SK-N-SH treated with all-trans-retinoic acid at 6 μM for 48 hours (cell line): ENCODE data around the gene DRC7.

Experiments
- ATAC-seq: fragments of 200-7000 bp; cut with Tn5 transposase; 3 replicates; pipeline ENCODE4 v1.9.1; 2020; ENCODE audit warnings: mild to moderate bottlenecking, moderate library complexity
- ARNTL ChIP-seq: fragments of 450-650 bp; formaldehyde crosslinking; IDR thresholded peaks from 2 replicates; pipeline ENCODE4 v1.5.0; 2020; ENCODE audit warnings: low read depth, mild to moderate bottlenecking, moderate library complexity, borderline replicate concordance
- BACH2 ChIP-seq: fragments of 250-450 bp; sonication (Bioruptor Pico); IDR thresholded peaks from 2 replicates; pipeline ENCODE4 v1.9.0; 2021; ENCODE audit warnings: mild to moderate bottlenecking, borderline replicate concordance
- CSDC2 ChIP-seq: fragments of 250-450 bp; sonication (Bioruptor Pico); IDR thresholded peaks from 2 replicates; pipeline ENCODE4 v1.5.0; 2020; ENCODE audit warnings: mild to moderate bottlenecking, moderate library complexity
- CSRNP3 ChIP-seq: fragments of 250-450 bp; sonication (Bioruptor Pico); IDR thresholded peaks from 2 replicates; pipeline ENCODE4 v1.5.1; 2021; ENCODE audit warnings: mild to moderate bottlenecking, moderate library complexity
- ESRRG ChIP-seq: fragments of 250-450 bp; sonication (Bioruptor Pico); IDR thresholded peaks from 2 replicates; pipeline ENCODE4 v1.6.1; 2021; ENCODE audit warnings: mild to moderate bottlenecking
- ISL1 ChIP-seq: fragments of 250-450 bp; sonication (Bioruptor Pico); IDR thresholded peaks from 2 replicates; pipeline ENCODE4 v2.1.2; 2022; ENCODE audit warnings: mild to moderate bottlenecking, moderate library complexity
- OSR1 ChIP-seq: fragments of 250-450 bp; sonication (Bioruptor Pico); IDR thresholded peaks from 2 replicates; pipeline ENCODE4 v1.8.0; 2022; ENCODE audit warnings: moderate library complexity, mild to moderate bottlenecking, inconsistent platforms
- POU6F1 ChIP-seq: fragments of 250-450 bp; sonication (Bioruptor Pico); IDR thresholded peaks from 2 replicates; pipeline ENCODE4 v1.8.0; 2021; ENCODE audit warnings: low read depth, mild to moderate bottlenecking, moderate library complexity, borderline replicate concordance
- PPARA ChIP-seq: fragments of 250-450 bp; sonication (Bioruptor Pico); IDR thresholded peaks from 2 replicates; pipeline ENCODE4 v1.5.0; 2020; ENCODE audit warnings: mild to moderate bottlenecking, borderline replicate concordance
- RARB ChIP-seq: fragments of 250-450 bp; sonication (Bioruptor Pico); IDR thresholded peaks from 2 replicates; pipeline ENCODE4 v1.8.0; 2021; ENCODE audit warnings: mild to moderate bottlenecking, moderate library complexity
- SNAI2 ChIP-seq: fragments of 250-450 bp; sonication (Bioruptor Pico); IDR thresholded peaks from 2 replicates; pipeline ENCODE4 v1.5.0; 2020; ENCODE audit warnings: mild to moderate bottlenecking, moderate library complexity
- TCF4 ChIP-seq: fragments of 250-450 bp; sonication (Bioruptor Pico); IDR thresholded peaks from 2 replicates; pipeline ENCODE4 v1.8.0; 2021; ENCODE audit warnings: mild to moderate bottlenecking, moderate library complexity, borderline replicate concordance
- TOX ChIP-seq: fragments of 250-450 bp; sonication (Bioruptor Pico); IDR thresholded peaks from 2 replicates; pipeline ENCODE4 v1.8.0; 2021; ENCODE audit warnings: mild to moderate bottlenecking, moderate library complexity, borderline replicate concordance
- TSHZ2 ChIP-seq: fragments of 250-450 bp; sonication (Bioruptor Pico); IDR thresholded peaks from 2 replicates; pipeline ENCODE4 v1.5.0; 2020; ENCODE audit warnings: mild to moderate bottlenecking, moderate library complexity
- ZC3H10 ChIP-seq: fragments of 250-450 bp; sonication (Bioruptor Pico); IDR thresholded peaks from 2 replicates; pipeline ENCODE4 v1.5.1; 2021; ENCODE audit warnings: mild to moderate bottlenecking, moderate library complexity
- ZNF565 ChIP-seq: fragments of 450-650 bp; formaldehyde crosslinking; conservative IDR thresholded peaks from 2 replicates; pipeline ENCODE4 v1.5.0; 2020; ENCODE audit warnings: low read depth, mild to moderate bottlenecking, moderate library complexity
- ZNF70 ChIP-seq: fragments of 450-650 bp; formaldehyde crosslinking; IDR thresholded peaks from 2 replicates; pipeline ENCODE4 v1.5.0; 2020; ENCODE audit warnings: mild to moderate bottlenecking, moderate library complexity
- ZNF8 ChIP-seq: fragments of 450-650 bp; formaldehyde crosslinking; IDR thresholded peaks from 2 replicates; pipeline ENCODE4 v1.5.0; 2020; ENCODE audit warnings: mild to moderate bottlenecking, moderate library complexity
- TF ChIP-seq, protein P1 (sequence below): fragments of 250-450 bp; sonication (Bioruptor Pico); IDR thresholded peaks from 2 replicates; pipeline ENCODE4 v1.5.1; 2020; ENCODE audit warnings: low read depth, mild to moderate bottlenecking, moderate library complexity
- TF ChIP-seq, protein P2 (sequence below): fragments of 250-450 bp; sonication (Bioruptor Pico); IDR thresholded peaks from 2 replicates; pipeline ENCODE4 v1.8.0; 2020; ENCODE audit warnings: mild to moderate bottlenecking, moderate library complexity, borderline replicate concordance

The DRC7 gene

DNA sequence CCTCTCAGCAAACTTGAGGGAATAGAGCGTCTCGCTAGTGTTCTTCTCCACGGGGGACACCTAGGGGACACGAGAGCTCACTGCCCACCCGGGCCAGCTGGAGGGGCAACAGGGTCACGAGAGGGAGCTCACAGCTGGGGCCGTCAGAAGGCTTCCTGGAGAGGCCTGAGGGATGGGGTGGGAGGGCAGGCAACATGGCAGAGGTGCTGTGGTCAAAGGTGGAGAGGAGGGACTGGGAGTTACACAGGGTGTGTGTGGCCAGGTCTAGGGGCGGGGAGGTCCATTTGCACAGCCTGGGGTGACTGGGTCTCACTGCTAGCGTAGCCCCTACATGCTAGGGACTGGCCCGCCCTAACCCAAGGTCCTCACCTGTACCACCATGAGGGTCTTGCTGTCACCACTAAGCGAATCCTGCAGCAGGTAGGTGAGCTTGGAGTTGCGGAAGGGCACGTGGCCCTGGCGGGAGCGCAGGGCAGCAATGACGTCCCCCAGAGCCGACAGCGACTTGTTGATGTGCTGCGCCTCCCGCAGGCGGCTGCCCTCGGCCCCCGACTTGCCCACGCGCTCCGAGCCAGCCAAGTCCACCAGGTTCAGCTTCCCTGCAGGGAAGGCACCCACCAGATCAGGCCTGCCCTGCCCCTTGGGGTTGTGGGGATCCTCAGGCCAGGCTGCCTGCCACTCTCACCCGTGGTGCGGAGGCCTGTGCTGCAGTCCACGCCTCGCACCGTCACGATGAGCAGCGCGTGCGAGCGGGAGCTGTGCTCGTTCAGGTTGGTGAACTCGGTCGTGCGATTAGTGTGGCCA, 66.0 kb downstream of the DRC7 start:
- no peak for ATAC-seq
- TF ChIP-seq ESRRG (CRISPR knock-in tag): no peak
- TF ChIP-seq CSRNP3 (CRISPR knock-in tag): no peak
- no peak for TF ChIP-seq PPARA
- TF ChIP-seq ZNF8 (CRISPR knock-in tag): no peak
- TF ChIP-seq TSHZ2 (CRISPR knock-in tag): no peak
- no peak for TF ChIP-seq CSDC2 (CRISPR knock-in tag)
- no peak for TF ChIP-seq ARNTL (CRISPR knock-in tag)
- TF ChIP-seq ZNF70: no peak
- TF ChIP-seq SNAI2 (CRISPR knock-in tag): no peak
- TF ChIP-seq RARB (CRISPR knock-in tag): no peak
- no peak for TF ChIP-seq TCF4 (CRISPR knock-in tag)
- TF ChIP-seq POU6F1: no peak
- TF ChIP-seq ZNF565 (CRISPR knock-in tag): no peak
- TF ChIP-seq OSR1 (CRISPR knock-in tag): no peak
- TF ChIP-seq, protein P1, sequence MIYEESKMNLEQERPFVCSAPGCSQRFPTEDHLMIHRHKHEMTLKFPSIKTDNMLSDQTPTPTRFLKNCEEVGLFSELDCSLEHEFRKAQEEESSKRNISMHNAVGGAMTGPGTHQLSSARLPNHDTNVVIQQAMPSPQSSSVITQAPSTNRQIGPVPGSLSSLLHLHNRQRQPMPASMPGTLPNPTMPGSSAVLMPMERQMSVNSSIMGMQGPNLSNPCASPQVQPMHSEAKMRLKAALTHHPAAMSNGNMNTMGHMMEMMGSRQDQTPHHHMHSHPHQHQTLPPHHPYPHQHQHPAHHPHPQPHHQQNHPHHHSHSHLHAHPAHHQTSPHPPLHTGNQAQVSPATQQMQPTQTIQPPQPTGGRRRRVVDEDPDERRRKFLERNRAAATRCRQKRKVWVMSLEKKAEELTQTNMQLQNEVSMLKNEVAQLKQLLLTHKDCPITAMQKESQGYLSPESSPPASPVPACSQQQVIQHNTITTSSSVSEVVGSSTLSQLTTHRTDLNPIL (CRISPR knock-in tag): no peak
- TF ChIP-seq BACH2: no peak

- TF ChIP-seq OSR1 (CRISPR knock-in tag): no peak
- no peak for TF ChIP-seq TOX (CRISPR knock-in tag)
- no peak for TF ChIP-seq RARB (CRISPR knock-in tag)
- TF ChIP-seq POU6F1: no peak
- no peak for TF ChIP-seq BACH2
- TF ChIP-seq ZNF70: no peak
- no peak for TF ChIP-seq ESRRG (CRISPR knock-in tag)
- no peak for ATAC-seq
Observed at GRCh38 chr16:57761301-57761700, 66.7 kb downstream of the DRC7 start.

DNA sequence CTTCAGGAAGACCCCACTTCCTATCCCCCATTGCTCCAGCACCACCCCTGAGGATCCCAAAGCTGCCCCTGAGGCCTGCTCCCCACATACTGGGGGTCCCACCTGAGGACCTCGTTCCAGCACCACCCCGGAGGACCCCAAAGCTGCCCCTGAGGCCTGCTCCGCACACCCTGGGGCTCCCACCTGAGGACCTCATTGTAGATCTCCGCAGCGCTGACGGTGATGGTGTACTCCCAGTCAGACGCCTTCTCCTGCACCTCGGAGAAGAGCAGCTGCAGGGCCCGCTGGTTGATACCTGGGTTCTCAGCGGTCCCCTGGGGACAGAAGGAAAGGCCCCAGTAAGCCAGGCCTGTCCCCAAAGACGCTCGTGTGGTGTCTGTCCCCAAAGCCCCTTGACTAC, 67.4 kb downstream of the DRC7 start:
- TF ChIP-seq OSR1 (CRISPR knock-in tag) (no peak), BACH2 (no peak), ZNF8 (CRISPR knock-in tag) (no peak), ISL1 (CRISPR knock-in tag) (no peak), TCF4 (CRISPR knock-in tag) (no peak), SNAI2 (CRISPR knock-in tag) (no peak), PPARA (no peak), ZNF70 (no peak), ZC3H10 (CRISPR knock-in tag) (no peak), ARNTL (CRISPR knock-in tag) (no peak), CSRNP3 (CRISPR knock-in tag) (no peak)
- TF ChIP-seq, protein P1 (CRISPR knock-in tag): no peak
- TF ChIP-seq, protein P2, sequence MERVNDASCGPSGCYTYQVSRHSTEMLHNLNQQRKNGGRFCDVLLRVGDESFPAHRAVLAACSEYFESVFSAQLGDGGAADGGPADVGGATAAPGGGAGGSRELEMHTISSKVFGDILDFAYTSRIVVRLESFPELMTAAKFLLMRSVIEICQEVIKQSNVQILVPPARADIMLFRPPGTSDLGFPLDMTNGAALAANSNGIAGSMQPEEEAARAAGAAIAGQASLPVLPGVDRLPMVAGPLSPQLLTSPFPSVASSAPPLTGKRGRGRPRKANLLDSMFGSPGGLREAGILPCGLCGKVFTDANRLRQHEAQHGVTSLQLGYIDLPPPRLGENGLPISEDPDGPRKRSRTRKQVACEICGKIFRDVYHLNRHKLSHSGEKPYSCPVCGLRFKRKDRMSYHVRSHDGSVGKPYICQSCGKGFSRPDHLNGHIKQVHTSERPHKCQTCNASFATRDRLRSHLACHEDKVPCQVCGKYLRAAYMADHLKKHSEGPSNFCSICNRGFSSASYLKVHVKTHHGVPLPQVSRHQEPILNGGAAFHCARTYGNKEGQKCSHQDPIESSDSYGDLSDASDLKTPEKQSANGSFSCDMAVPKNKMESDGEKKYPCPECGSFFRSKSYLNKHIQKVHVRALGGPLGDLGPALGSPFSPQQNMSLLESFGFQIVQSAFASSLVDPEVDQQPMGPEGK (CRISPR knock-in tag): no peak
- ATAC-seq: no peak
